Measurements from ENCODE around the gene KLRD1.

DNA sequence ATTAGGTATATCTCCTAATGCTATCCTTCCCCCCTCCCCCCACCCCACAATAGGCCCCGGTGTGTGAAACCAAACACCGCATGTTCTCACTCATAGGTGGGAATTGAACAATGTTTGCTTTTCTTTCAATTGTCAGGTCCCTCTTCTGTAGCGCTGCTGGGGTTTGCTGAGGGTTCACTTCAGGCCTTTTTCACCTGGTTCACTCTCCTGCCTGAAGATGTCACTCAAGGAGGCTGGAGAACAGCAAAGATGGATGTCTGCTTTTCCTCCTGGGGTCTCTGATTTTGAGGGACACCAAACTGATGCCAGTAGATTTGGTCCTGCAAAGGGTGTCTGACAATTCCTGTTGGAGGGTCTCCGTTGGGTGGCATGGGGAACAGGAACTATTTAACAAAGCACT is 46.4 kb downstream of the KLRD1 start:
- TF ChIP-seq, protein P1, sequence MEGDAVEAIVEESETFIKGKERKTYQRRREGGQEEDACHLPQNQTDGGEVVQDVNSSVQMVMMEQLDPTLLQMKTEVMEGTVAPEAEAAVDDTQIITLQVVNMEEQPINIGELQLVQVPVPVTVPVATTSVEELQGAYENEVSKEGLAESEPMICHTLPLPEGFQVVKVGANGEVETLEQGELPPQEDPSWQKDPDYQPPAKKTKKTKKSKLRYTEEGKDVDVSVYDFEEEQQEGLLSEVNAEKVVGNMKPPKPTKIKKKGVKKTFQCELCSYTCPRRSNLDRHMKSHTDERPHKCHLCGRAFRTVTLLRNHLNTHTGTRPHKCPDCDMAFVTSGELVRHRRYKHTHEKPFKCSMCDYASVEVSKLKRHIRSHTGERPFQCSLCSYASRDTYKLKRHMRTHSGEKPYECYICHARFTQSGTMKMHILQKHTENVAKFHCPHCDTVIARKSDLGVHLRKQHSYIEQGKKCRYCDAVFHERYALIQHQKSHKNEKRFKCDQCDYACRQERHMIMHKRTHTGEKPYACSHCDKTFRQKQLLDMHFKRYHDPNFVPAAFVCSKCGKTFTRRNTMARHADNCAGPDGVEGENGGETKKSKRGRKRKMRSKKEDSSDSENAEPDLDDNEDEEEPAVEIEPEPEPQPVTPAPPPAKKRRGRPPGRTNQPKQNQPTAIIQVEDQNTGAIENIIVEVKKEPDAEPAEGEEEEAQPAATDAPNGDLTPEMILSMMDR (IDR thresholded peaks at IDR 0.05 in 4 of 5, conservative IDR thresholded peaks at IDR 0.05 in 1 of 5): no peak
- no peak for TF ChIP-seq POLR2A (IDR thresholded peaks at IDR 0.05)

Data from gastrocnemius medialis (tissue), 4 donors.